WTC11 (cell line): Measurements from ENCODE around the gene WDR73. TPM values are rescaled to one million over a fixed set of nuclear protein-coding genes. Genes with fewer than 3 reads are reported as not detected.

Experiments
- ATAC-seq: fragments of 200-7000 bp; cut with Tn5 transposase; 2 replicates; pipeline ENCODE4 v1.10.0; 2021; ENCODE audit warnings: mild to moderate bottlenecking, moderate library complexity
- CTCF ChIA-PET: fragments of 300-600 bp; sonication (Branson Sonifier 250); formaldehyde crosslinking; loops from one replicate; lab custom pipeline; 2021; ENCODE audit warnings: antibody characterized with exemption; lab: Charles Lee
- POLR2A ChIA-PET: fragments of 350-600 bp; sonication (Branson Sonifier 250); formaldehyde crosslinking; loops from one replicate; lab custom pipeline; 2021; ENCODE audit warnings: antibody characterized with exemption; lab: Charles Lee
- DNase-seq: peaks from one replicate; pipeline ENCODE4 v3.0.0; 2021; ENCODE audit warnings: low spot score
- H3K27ac Mint-ChIP-seq: 2 replicates; pipeline ENCODE4 v1.8.0; 2021; ENCODE audit warnings: mixed read lengths
- H3K27me3 Mint-ChIP-seq: 2 replicates; pipeline ENCODE4 v1.8.0; 2021; ENCODE audit warnings: low read depth, mild to moderate bottlenecking, moderate library complexity, mixed read lengths
- H3K36me3 Mint-ChIP-seq: 2 replicates; pipeline ENCODE4 v1.8.0; 2021; ENCODE audit warnings: mixed read lengths
- H3K4me1 Mint-ChIP-seq: 2 replicates; pipeline ENCODE4 v1.8.0; 2022; ENCODE audit warnings: mixed read lengths
- H3K4me3 Mint-ChIP-seq: 2 replicates; pipeline ENCODE4 v1.8.0; 2021; ENCODE audit warnings: mild to moderate bottlenecking, moderate library complexity, mixed read lengths
- H3K9me3 Mint-ChIP-seq: 2 replicates; pipeline ENCODE4 v1.8.0; 2021; ENCODE audit warnings: mixed read lengths
- ATF6 ChIP-seq: sonication (generic); formaldehyde crosslinking; IDR thresholded peaks from 2 replicates; pipeline ENCODE4 v1.8.1; 2023; ENCODE audit warnings: mild to moderate bottlenecking, missing genetic modification reagents
- CBFB ChIP-seq: sonication (generic); formaldehyde crosslinking; IDR thresholded peaks from 2 replicates; pipeline ENCODE4 v1.8.1; 2022; ENCODE audit warnings: mild to moderate bottlenecking, low read depth, missing genetic modification reagents
- EMX1 ChIP-seq: fragments of 250-450 bp; sonication (Bioruptor Pico); IDR thresholded peaks from 2 replicates; pipeline ENCODE4 v1.8.0; 2021; ENCODE audit warnings: mild to moderate bottlenecking
- ETV6 ChIP-seq: sonication (generic); formaldehyde crosslinking; IDR thresholded peaks from 2 replicates; pipeline ENCODE4 v1.8.1; 2022; ENCODE audit warnings: mild to moderate bottlenecking, missing genetic modification reagents
- FOXJ3 ChIP-seq: sonication (generic); formaldehyde crosslinking; IDR thresholded peaks from 2 replicates; pipeline ENCODE4 v1.9.0; 2021; ENCODE audit warnings: missing genetic modification reagents, mild to moderate bottlenecking, borderline replicate concordance
- FOXP4 ChIP-seq: sonication (generic); formaldehyde crosslinking; IDR thresholded peaks from 2 replicates; pipeline ENCODE4 v1.8.0; 2022; ENCODE audit warnings: mild to moderate bottlenecking, missing genetic modification reagents
- GRHL2 ChIP-seq: fragments of 250-450 bp; sonication (Bioruptor Pico); IDR thresholded peaks from 2 replicates; pipeline ENCODE4 v1.8.0; 2022; ENCODE audit warnings: mild to moderate bottlenecking, moderate library complexity; ENCODE audit not compliant: insufficient replicate concordance, severe bottlenecking
- IRF2 ChIP-seq: sonication (generic); formaldehyde crosslinking; IDR thresholded peaks from 2 replicates; pipeline ENCODE4 v1.8.0; 2022; ENCODE audit warnings: low read depth, missing genetic modification reagents, borderline replicate concordance
- JAZF1 ChIP-seq: fragments of 250-450 bp; sonication (Bioruptor Pico); IDR thresholded peaks from 2 replicates; pipeline ENCODE4 v1.9.0; 2021; ENCODE audit warnings: moderate library complexity, mild to moderate bottlenecking, inconsistent platforms
- KAT7 ChIP-seq: sonication (generic); formaldehyde crosslinking; IDR thresholded peaks from 2 replicates; pipeline ENCODE4 v1.8.1; 2023; ENCODE audit warnings: missing genetic modification reagents, mild to moderate bottlenecking, borderline replicate concordance
- NFE2L1 ChIP-seq: sonication (generic); formaldehyde crosslinking; IDR thresholded peaks from 2 replicates; pipeline ENCODE4 v1.8.1; 2023; ENCODE audit warnings: missing genetic modification reagents
- NR2C2 ChIP-seq: sonication (generic); formaldehyde crosslinking; IDR thresholded peaks from 2 replicates; pipeline ENCODE4 v1.8.0; 2022; ENCODE audit warnings: mild to moderate bottlenecking, missing genetic modification reagents
- SMAD3 ChIP-seq: sonication (generic); formaldehyde crosslinking; IDR thresholded peaks from 2 replicates; pipeline ENCODE4 v1.8.0; 2022; ENCODE audit warnings: missing genetic modification reagents, mild to moderate bottlenecking, borderline replicate concordance
- TEAD4 ChIP-seq: sonication (generic); formaldehyde crosslinking; IDR thresholded peaks from 2 replicates; pipeline ENCODE4 v1.8.0; 2022; ENCODE audit warnings: mild to moderate bottlenecking, missing genetic modification reagents
- total RNA-seq: library from RNA; stranded (reverse); gene quantifications from 3 replicates; pipeline ENCODE4 v1.2.3, GENCODE V29; 2021
- TF ChIP-seq, protein P1 (sequence below): sonication (generic); formaldehyde crosslinking; IDR thresholded peaks from 2 replicates; pipeline ENCODE4 v1.8.1; 2022; ENCODE audit warnings: mild to moderate bottlenecking, moderate library complexity, missing genetic modification reagents
- TF ChIP-seq, protein P2 (sequence below): fragments of 250-450 bp; sonication (Bioruptor Pico); IDR thresholded peaks from 2 replicates; pipeline ENCODE4 v1.9.0; 2021; ENCODE audit warnings: mild to moderate bottlenecking, borderline replicate concordance

WDR73 gene
- total RNA-seq, 1 experiment from 2014 or later = 22.6 TPM

- TF ChIP-seq NFE2L1 (no peak), ETV6 (CRISPR knock-in tag) (no peak), KAT7 (CRISPR knock-in tag) (no peak), NR2C2 (CRISPR knock-in tag) (no peak), EMX1 (CRISPR knock-in tag) (no peak), JAZF1 (CRISPR knock-in tag) (no peak), GRHL2 (CRISPR knock-in tag) (no peak), FOXJ3 (CRISPR knock-in tag) (no peak), SMAD3 (CRISPR knock-in tag) (no peak), FOXP4 (CRISPR knock-in tag) (no peak)
- TF ChIP-seq, protein P1, sequence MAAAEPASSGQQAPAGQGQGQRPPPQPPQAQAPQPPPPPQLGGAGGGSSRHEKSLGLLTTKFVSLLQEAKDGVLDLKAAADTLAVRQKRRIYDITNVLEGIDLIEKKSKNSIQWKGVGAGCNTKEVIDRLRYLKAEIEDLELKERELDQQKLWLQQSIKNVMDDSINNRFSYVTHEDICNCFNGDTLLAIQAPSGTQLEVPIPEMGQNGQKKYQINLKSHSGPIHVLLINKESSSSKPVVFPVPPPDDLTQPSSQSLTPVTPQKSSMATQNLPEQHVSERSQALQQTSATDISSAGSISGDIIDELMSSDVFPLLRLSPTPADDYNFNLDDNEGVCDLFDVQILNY = no peak
- TF ChIP-seq, all 79 proteins: peak for 0
- ATAC-seq (0 out of 2 replicates have a peak, but pooled peaks have one; percentile 1), DNase-seq (no peak)
- Mint-ChIP-seq H3K9me3 (peaks cover 14% of the 10 kb centered on the region), H3K27ac (no peak overlapping the region), H3K4me1 (peaks cover 29% of the 10 kb centered on the region), H3K27me3 (peaks cover 3% of the 10 kb centered on the region; the same call in 1 of the 2 replicates), H3K4me3 (no peak overlapping the region), H3K36me3 (0 out of 2 replicates have a peak, but pooled peaks cover 3% of the 10 kb centered on the region)
- CTCF ChIA-PET = interaction anchor here (0.8 to 5.0 kb wide), 13 partner anchors 10 to 337 kb away, joined by 3 to 139 read pairs (median 7); partner anchors contain the start of genes NMB and WDR73
- POLR2A ChIA-PET = no interaction called here
Measured at GRCh38 chr15:84598250-84598649, 55.8 kb downstream of the WDR73 start.

GRCh38 chr15:84597296-84597695, 56.8 kb downstream of the WDR73 start:
- Mint-ChIP-seq H3K9me3 (peaks cover 22% of the 10 kb centered on the region), H3K4me3 (no peak overlapping the region), H3K27me3 (peaks cover 8% of the 10 kb centered on the region; the same call in 1 of the 2 replicates), H3K27ac (no peak overlapping the region), H3K4me1 (peaks cover 21% of the 10 kb centered on the region), H3K36me3 (0 out of 2 replicates have a peak, but pooled peaks cover 3% of the 10 kb centered on the region)
- POLR2A ChIA-PET = no interaction called here
- ATAC-seq (no peak), DNase-seq (no peak)
- CTCF ChIA-PET = interaction anchor here (2.2 to 5.0 kb wide), 2 partner anchors 9 to 27 kb away, joined by 16 to 65 read pairs; no protein-coding TSS in a partner anchor
- TF ChIP-seq IRF2 (no peak), TEAD4 (CRISPR knock-in tag) (no peak), CBFB (CRISPR knock-in tag) (no peak), ATF6 (CRISPR knock-in tag) (no peak)
- TF ChIP-seq, protein P2, sequence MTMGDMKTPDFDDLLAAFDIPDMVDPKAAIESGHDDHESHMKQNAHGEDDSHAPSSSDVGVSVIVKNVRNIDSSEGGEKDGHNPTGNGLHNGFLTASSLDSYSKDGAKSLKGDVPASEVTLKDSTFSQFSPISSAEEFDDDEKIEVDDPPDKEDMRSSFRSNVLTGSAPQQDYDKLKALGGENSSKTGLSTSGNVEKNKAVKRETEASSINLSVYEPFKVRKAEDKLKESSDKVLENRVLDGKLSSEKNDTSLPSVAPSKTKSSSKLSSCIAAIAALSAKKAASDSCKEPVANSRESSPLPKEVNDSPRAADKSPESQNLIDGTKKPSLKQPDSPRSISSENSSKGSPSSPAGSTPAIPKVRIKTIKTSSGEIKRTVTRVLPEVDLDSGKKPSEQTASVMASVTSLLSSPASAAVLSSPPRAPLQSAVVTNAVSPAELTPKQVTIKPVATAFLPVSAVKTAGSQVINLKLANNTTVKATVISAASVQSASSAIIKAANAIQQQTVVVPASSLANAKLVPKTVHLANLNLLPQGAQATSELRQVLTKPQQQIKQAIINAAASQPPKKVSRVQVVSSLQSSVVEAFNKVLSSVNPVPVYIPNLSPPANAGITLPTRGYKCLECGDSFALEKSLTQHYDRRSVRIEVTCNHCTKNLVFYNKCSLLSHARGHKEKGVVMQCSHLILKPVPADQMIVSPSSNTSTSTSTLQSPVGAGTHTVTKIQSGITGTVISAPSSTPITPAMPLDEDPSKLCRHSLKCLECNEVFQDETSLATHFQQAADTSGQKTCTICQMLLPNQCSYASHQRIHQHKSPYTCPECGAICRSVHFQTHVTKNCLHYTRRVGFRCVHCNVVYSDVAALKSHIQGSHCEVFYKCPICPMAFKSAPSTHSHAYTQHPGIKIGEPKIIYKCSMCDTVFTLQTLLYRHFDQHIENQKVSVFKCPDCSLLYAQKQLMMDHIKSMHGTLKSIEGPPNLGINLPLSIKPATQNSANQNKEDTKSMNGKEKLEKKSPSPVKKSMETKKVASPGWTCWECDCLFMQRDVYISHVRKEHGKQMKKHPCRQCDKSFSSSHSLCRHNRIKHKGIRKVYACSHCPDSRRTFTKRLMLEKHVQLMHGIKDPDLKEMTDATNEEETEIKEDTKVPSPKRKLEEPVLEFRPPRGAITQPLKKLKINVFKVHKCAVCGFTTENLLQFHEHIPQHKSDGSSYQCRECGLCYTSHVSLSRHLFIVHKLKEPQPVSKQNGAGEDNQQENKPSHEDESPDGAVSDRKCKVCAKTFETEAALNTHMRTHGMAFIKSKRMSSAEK (CRISPR knock-in tag) = no peak
